Measurements from ENCODE around the gene RNF182. TPM values are rescaled to one million over a fixed set of nuclear protein-coding genes. Genes with fewer than 3 reads are reported as not detected.
"Not testable (repeated sequence)": the region's sequence is repeated elsewhere in the genome, so short reads cannot be mapped to it uniquely, and the experiment has no call there.

Gene RNF182, protein sequence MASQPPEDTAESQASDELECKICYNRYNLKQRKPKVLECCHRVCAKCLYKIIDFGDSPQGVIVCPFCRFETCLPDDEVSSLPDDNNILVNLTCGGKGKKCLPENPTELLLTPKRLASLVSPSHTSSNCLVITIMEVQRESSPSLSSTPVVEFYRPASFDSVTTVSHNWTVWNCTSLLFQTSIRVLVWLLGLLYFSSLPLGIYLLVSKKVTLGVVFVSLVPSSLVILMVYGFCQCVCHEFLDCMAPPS
- total RNA-seq (0.53 TPM), polyA plus RNA-seq (ENCODE audit: insufficient read depth in 1 of 8, insufficient read length in 8 of 8, low replicate concordance in 1 of 8) (1 to 10 TPM in 1 of 8 donors, under 1 TPM in 7; 0.32 to 1.1 (median 0.59) TPM)
- long read RNA-seq, donor 1 = 0 reads
- long read RNA-seq, donor 2 = 0 reads
- long read RNA-seq, donor 3, partial matches to known transcripts = 0 of 1 reads
- long read RNA-seq, donor 3, other reads (novel, unspliced or antisense) = 0 of 1 reads
- long read RNA-seq, donor 4, partial matches to known transcripts = 0 of 1 reads
- long read RNA-seq, donor 4, other reads (novel, unspliced or antisense) = 0 of 1 reads
- long read RNA-seq, donor 5, partial matches to known transcripts = 0 of 1 reads
- long read RNA-seq, donor 5, other reads (novel, unspliced or antisense) = 0 of 1 reads
- long read RNA-seq, donor 6 = 0 reads
- long read RNA-seq, donor 7 = 0 reads
- long read RNA-seq, donor 8 = 0 reads
- long read RNA-seq, donor 9 = 0 reads
- long read RNA-seq, donor 10 = 0 reads
- long read RNA-seq, donor 11 = 0 reads

DNA sequence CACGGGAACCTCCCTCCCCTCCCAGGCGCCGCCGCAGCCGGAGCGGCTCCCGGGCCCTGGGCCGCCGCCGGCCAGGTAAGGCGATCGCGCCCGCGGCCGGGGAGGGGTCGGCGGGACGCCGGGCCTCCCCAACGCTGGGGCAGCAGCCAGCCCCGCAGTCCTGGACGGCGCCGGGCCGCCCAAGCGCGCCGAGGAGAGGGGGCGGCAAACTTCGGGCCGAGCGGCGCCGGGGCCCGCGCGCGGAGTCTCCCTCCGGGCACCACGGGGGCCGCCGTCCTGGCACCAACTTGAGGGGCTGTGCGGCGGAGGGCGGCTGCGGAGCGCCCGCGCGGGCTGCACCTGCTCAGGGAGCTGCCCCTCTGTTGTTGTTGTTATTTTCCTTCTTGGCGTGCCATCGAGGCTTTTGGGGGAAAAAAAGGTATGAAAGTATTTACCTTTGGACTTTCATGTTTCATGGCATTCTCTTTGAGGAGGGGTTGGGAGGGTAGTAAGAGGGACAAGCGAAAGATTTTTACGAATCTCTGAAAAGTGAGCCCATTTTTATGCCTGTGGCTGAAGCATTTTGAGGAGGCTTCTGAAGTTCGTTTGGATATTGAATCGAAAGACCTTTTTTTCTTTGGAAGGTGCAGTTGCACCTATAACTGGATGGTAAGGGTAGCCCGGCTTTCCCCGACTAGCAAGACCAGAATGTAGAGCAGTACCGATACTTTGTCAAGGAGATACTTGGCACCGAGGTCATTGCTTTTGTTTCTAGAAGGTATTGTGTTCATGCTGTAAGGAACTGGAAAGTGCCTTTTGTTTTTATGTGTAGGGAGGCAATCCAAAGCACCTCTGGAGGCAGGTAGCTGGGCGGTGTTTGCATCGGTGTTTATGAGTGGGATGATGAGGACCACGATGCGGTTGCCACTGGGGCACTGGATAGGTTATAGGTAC, at the start of gene RNF182:
RNF182 (plus strand) TSS at position 4 of the 933 bp plus-strand sequence. CDS start 52,168 bp downstream, outside the sequence.
- 3% methylated on average over 42 of the region's 65 CpGs for WGBS (ENCODE audit: insufficient coverage)
- H3K9me3 ChIP-seq (replicated peaks; ENCODE audit: control insufficient read depth, low read depth, low read length) = no peaks in the 10 kb centered on the region
- H3K27ac ChIP-seq (ENCODE audit: low read length) = no peak within 1 kb of the TSS
- peaks cover 28% of the 10 kb centered on the region for H3K27me3 ChIP-seq (ENCODE audit: control insufficient read depth, insufficient read depth, low read length)
- H3K4me1 ChIP-seq (ENCODE audit: control insufficient read depth, insufficient read depth, low read length) = peaks cover 14% of the 10 kb centered on the region
- peak within 1 kb of the TSS; percentile 45 for H3K4me3 ChIP-seq (ENCODE audit: low read length)
- no peaks in the 10 kb centered on the region for H3K36me3 ChIP-seq (ENCODE audit: control insufficient read depth, insufficient read depth, low read length)
- no peak for DNase-seq

DNA sequence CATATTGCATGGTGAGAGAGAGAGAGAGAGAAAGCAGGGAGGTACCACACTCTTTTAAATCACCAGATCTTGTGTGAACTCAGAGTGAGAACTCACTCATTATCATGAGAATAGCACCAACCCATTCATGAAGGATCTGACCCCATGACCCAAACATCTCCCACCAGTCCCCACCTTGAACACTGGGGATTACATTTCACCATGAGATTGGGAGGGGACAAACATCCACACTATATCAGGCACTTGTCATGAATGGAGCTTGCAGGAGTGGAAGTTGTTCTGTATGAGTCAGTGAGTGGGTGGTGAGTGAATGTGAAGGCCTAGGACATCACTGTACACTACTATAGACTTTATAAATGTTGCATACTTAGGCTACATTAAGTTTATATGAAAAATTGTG, 47.7 kb upstream of the RNF182 start:
- peaks cover 9% of the 10 kb centered on the region for H3K4me1 ChIP-seq (ENCODE audit: control insufficient read depth, insufficient read depth, low read length)
- H3K36me3 ChIP-seq (ENCODE audit: control insufficient read depth, insufficient read depth, low read length) = no peaks in the 10 kb centered on the region
- no peaks in the 10 kb centered on the region for H3K9me3 ChIP-seq (replicated peaks; ENCODE audit: control insufficient read depth, low read depth, low read length)
- no peaks in the 10 kb centered on the region for H3K27me3 ChIP-seq (ENCODE audit: control insufficient read depth, insufficient read depth, low read length)
- H3K4me3 ChIP-seq (ENCODE audit: low read length) = no peak overlapping the region
- no peak overlapping the region for H3K27ac ChIP-seq (ENCODE audit: low read length)
- DNase-seq = no peak

DNA sequence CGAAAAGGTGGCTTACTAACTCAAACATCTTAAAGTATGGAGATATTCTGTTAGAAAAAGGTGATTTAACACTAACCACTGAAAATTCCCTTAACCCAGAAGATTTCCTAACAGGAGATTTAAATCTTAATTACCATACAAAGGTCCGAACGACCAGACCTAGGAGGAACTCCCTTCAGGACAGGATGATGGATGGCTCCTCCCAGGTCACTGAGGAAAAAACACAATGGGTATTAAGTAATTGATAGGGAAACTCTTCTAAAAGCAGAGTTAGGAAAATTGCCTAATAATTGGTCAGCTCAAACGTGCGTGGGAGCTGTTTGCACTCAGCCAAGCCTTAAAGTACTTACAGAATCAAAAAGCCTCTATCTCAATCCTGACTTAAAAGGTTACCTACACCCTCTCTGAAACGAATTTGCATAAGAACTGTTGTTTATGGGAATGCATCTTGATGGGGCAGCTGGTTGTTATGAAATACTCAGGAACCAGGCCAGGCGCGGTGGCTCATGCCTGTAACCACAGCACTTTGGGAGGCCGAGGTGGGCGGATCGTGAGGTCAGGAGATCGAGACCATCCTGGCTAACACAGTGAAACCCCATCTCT, 44.6 kb upstream of the RNF182 start:
- H3K9me3 ChIP-seq (replicated peaks; ENCODE audit: control insufficient read depth, low read depth, low read length); H3K4me3 ChIP-seq (ENCODE audit: low read length); H3K27ac ChIP-seq (ENCODE audit: low read length); H3K4me1 ChIP-seq (ENCODE audit: control insufficient read depth, insufficient read depth, low read length); H3K27me3 ChIP-seq (ENCODE audit: control insufficient read depth, insufficient read depth, low read length); H3K36me3 ChIP-seq (ENCODE audit: control insufficient read depth, insufficient read depth, low read length); DNase-seq: not testable (repeated sequence)
- WGBS (ENCODE audit: insufficient coverage) = no CpG with 5 or more reads among the region's 12 CpGs

- WGBS (ENCODE audit: insufficient coverage) = 81% methylated on average over 6 of the region's 9 CpGs
- no peaks in the 10 kb centered on the region for H3K4me1 ChIP-seq (ENCODE audit: control insufficient read depth, insufficient read depth, low read length)
- H3K9me3 ChIP-seq (replicated peaks; ENCODE audit: control insufficient read depth, low read depth, low read length) = no peaks in the 10 kb centered on the region
- no peak overlapping the region for H3K27ac ChIP-seq (ENCODE audit: low read length)
- H3K27me3 ChIP-seq (ENCODE audit: control insufficient read depth, insufficient read depth, low read length) = no peaks in the 10 kb centered on the region
- no peak overlapping the region for H3K4me3 ChIP-seq (ENCODE audit: low read length)
- DNase-seq = no peak
- H3K36me3 ChIP-seq (ENCODE audit: control insufficient read depth, insufficient read depth, low read length) = no peaks in the 10 kb centered on the region
These were observed 43.1 kb upstream of the RNF182 start for GRCh38 chr6:13881621-13882165.

DNA sequence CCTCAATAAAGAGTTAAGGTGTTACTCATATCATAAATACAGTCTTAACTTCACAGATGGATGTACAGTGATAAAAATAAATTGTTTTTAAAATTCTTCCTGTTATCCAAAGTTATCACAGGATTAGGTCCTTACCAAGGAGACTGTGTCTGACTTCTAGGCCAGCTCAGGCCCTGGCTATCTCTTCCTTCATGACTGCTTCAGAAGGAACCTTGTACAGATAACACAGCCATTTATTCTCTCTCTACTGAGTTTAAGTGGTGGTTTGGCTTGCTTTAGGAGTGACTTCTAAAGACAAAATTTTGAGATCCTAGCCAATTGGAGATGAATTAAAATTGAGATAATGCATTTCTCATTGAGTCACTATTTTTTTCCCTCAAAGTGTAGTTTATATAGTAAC, 40.8 kb upstream of the RNF182 start:
- DNase-seq = no peak
- H3K4me3 ChIP-seq (ENCODE audit: low read length) = no peak overlapping the region
- no peaks in the 10 kb centered on the region for H3K27me3 ChIP-seq (ENCODE audit: control insufficient read depth, insufficient read depth, low read length)
- no peak overlapping the region for H3K27ac ChIP-seq (ENCODE audit: low read length)
- no peaks in the 10 kb centered on the region for H3K36me3 ChIP-seq (ENCODE audit: control insufficient read depth, insufficient read depth, low read length)
- H3K4me1 ChIP-seq (ENCODE audit: control insufficient read depth, insufficient read depth, low read length) = no peaks in the 10 kb centered on the region
- H3K9me3 ChIP-seq (replicated peaks; ENCODE audit: control insufficient read depth, low read depth, low read length) = no peaks in the 10 kb centered on the region

- DNase-seq = no peak
- Histone ChIP-seq H3K27ac (ENCODE audit: low read length) (no peak overlapping the region), H3K36me3 (ENCODE audit: control insufficient read depth, insufficient read depth, low read length) (no peaks in the 10 kb centered on the region), H3K4me1 (ENCODE audit: control insufficient read depth, insufficient read depth, low read length) (no peaks in the 10 kb centered on the region), H3K4me3 (ENCODE audit: low read length) (no peak overlapping the region), H3K27me3 (ENCODE audit: control insufficient read depth, insufficient read depth, low read length) (no peaks in the 10 kb centered on the region), H3K9me3 (replicated peaks; ENCODE audit: control insufficient read depth, low read depth, low read length) (no peaks in the 10 kb centered on the region)
- 89% methylated on average over 2 of the region's 5 CpGs for WGBS (ENCODE audit: insufficient coverage)
These were observed 40.4 kb upstream of the RNF182 start for GRCh38 chr6:13884397-13884796.

GRCh38 chr6:13885601-13886000, 39.2 kb upstream of the RNF182 start:
- peak; percentile 53 for DNase-seq
- Histone ChIP-seq H3K36me3 (ENCODE audit: control insufficient read depth, insufficient read depth, low read length) (no peaks in the 10 kb centered on the region), H3K4me3 (ENCODE audit: low read length) (no peak overlapping the region), H3K9me3 (replicated peaks; ENCODE audit: control insufficient read depth, low read depth, low read length) (no peaks in the 10 kb centered on the region), H3K27me3 (ENCODE audit: control insufficient read depth, insufficient read depth, low read length) (no peaks in the 10 kb centered on the region), H3K4me1 (ENCODE audit: control insufficient read depth, insufficient read depth, low read length) (no peaks in the 10 kb centered on the region), H3K27ac (ENCODE audit: low read length) (no peak overlapping the region)
- WGBS (ENCODE audit: insufficient coverage) = no CpG with 5 or more reads among the region's 2 CpGs

GRCh38 chr6:13886949-13887348, 37.8 kb upstream of the RNF182 start:
- Histone ChIP-seq H3K36me3 (ENCODE audit: control insufficient read depth, insufficient read depth, low read length) (no peaks in the 10 kb centered on the region), H3K9me3 (replicated peaks; ENCODE audit: control insufficient read depth, low read depth, low read length) (no peaks in the 10 kb centered on the region), H3K4me3 (ENCODE audit: low read length) (no peak overlapping the region), H3K27me3 (ENCODE audit: control insufficient read depth, insufficient read depth, low read length) (no peaks in the 10 kb centered on the region), H3K27ac (ENCODE audit: low read length) (no peak overlapping the region), H3K4me1 (ENCODE audit: control insufficient read depth, insufficient read depth, low read length) (no peaks in the 10 kb centered on the region)
- DNase-seq = no peak
- WGBS (ENCODE audit: insufficient coverage) = no CpG with 5 or more reads among the region's 3 CpGs

- peak; percentile 25 for DNase-seq
- no peak overlapping the region for H3K27ac ChIP-seq (ENCODE audit: low read length)
- no peaks in the 10 kb centered on the region for H3K4me1 ChIP-seq (ENCODE audit: control insufficient read depth, insufficient read depth, low read length)
- no peaks in the 10 kb centered on the region for H3K27me3 ChIP-seq (ENCODE audit: control insufficient read depth, insufficient read depth, low read length)
- H3K4me3 ChIP-seq (ENCODE audit: low read length) = no peak overlapping the region
- no peaks in the 10 kb centered on the region for H3K36me3 ChIP-seq (ENCODE audit: control insufficient read depth, insufficient read depth, low read length)
- 100% methylated on average over 1 of the region's 2 CpGs for WGBS (ENCODE audit: insufficient coverage)
- H3K9me3 ChIP-seq (replicated peaks; ENCODE audit: control insufficient read depth, low read depth, low read length) = no peaks in the 10 kb centered on the region
These were observed 32.6 kb upstream of the RNF182 start for GRCh38 chr6:13892017-13892645.

Measured in muscle of leg (tissue), 16 donors.